Fibroblast of villous mesenchyme (primary cell): ENCODE results near the gene RASA3. TPM values are rescaled to one million over a fixed set of nuclear protein-coding genes. Genes with fewer than 3 reads are reported as not detected.
"Not testable (repeated sequence)": the region's sequence is repeated elsewhere in the genome, so short reads cannot be mapped to it uniquely, and the experiment has no call there.

Source experiments
- DNase-seq: peaks from one replicate; pipeline ENCODE4 v3.0.0-alpha.2; 2010; ENCODE audit warnings: low read depth
- H3K4me3 ChIP-seq: 2 replicates; pipeline ENCODE4 v1.5.1; 2011; ENCODE audit warnings: low read depth, mild to moderate bottlenecking, low read length
- total RNA-seq: library from RNA; depleted of rRNA; stranded (reverse); fragments of >200 nt; gene quantifications from 2 replicates; pipeline ENCODE4 v1.2.3, GENCODE V29; 2012
- TF ChIP-seq, protein P1 (sequence below): IDR thresholded peaks from 2 replicates; pipeline ENCODE4 v1.5.1; 2012; ENCODE audit warnings: low read depth, mild to moderate bottlenecking, low read length; ENCODE audit not compliant: insufficient read depth

Gene RASA3
- total RNA-seq, 1 donor: 34.1 TPM

DNA sequence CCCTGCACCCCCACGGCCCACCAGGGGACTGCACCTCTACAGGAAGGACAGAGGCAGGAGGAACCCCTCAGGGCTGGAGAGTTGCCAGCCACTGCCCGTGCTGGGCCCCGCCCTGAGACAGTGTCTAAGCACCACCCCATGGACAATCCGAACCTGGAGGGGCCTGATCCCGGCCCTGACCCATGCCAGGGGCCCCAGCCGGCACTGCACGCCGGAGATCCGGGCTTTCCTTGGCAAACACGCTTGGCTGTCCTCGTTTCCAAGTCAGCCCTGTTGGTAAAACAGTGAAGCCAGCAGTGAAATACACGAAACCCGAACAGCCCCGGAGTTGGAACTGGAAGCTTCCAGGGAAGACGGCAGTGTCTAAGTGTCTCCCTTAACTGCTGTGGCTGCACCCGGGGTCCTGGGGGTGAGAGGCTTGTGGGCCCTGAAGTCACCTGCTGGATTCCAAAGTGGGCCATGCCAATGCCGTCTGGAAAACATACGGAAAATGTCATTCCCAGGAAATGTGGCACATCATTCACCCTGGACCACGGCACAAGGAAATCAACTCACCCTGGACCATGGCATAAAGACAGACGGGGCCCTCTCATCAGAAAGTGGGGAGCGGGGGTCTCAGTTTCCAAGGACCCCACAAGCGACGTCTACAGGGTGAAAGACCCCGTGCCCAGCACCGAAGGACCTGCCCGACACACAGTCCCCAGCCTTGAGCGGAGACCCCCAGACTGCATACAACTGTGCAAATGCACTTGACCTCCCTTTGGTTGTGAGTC, 30.9 kb downstream of the RASA3 start:
- TF ChIP-seq, protein P1, sequence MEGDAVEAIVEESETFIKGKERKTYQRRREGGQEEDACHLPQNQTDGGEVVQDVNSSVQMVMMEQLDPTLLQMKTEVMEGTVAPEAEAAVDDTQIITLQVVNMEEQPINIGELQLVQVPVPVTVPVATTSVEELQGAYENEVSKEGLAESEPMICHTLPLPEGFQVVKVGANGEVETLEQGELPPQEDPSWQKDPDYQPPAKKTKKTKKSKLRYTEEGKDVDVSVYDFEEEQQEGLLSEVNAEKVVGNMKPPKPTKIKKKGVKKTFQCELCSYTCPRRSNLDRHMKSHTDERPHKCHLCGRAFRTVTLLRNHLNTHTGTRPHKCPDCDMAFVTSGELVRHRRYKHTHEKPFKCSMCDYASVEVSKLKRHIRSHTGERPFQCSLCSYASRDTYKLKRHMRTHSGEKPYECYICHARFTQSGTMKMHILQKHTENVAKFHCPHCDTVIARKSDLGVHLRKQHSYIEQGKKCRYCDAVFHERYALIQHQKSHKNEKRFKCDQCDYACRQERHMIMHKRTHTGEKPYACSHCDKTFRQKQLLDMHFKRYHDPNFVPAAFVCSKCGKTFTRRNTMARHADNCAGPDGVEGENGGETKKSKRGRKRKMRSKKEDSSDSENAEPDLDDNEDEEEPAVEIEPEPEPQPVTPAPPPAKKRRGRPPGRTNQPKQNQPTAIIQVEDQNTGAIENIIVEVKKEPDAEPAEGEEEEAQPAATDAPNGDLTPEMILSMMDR: no peak
- no peak overlapping the region for H3K4me3 ChIP-seq
- no peak for DNase-seq

DNA sequence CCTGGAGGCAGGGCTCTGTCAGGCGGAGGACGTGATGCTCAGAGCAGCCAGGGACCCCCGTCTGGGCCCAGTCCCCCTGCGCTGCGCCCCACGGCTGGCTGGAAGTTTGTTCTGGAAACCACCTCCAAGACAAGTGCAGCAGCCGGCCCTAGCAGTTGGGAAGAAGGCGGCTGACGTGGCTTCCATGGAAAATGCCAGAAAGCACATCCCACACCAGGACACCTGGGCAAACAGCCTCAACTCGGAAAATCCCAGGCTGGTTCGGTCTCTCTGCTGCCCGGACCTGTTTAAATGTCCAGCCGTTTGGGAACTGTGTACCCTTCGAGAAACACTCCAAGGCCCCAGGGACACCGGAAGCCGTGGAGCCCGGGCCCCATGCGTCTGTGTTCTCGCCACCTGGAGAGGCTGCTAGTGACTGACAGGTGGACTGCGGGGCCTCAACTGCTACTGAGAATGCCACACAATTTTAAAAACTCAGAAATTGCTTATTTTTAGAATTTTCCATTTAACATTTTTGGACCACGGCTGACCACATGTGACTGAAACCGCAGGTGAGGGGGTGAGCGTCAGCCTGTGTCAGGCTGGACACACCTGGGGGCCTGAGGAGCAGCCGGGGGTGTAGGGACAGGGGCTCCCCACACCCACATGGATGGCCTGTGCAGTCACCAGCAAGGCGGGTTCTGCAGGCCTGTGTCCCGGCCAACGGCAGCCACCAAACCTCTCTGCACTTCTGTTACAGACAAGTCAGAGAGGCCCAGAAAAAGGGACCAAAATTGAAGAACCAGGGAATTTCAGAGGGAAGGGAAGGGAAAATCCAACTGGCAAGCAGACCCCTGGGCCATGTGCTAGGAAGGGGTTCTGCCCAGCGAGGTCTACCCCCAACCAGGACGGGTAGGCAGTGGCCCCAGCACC, 31.7 kb downstream of the RASA3 start:
- DNase-seq: no peak
- TF ChIP-seq, protein P1: no peak
- no peak overlapping the region for H3K4me3 ChIP-seq

DNA sequence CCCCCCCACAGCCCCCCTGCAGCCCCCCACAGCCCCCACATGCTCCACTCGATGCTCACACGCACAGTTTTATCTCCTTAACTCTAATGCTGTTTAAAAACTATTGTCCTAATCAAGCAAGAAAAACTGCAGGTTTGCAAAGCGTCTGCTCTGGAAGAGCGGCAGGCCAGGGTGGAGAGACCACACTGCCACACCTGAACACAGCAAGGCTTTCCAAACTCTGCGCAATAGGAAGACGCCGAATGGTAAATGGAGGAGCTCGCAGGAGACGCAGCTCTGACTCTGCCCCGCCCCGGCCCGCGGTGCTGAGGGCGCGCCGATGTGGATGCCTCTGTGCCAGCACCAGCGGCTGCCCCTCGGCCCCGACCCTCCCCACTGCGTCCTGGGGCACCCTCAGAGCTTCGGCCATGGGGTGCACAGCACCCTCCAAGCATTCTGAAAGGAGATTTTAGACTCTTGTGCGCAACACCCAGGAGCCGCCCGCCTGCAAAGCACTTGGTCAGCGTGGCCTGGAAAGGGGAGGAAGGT, 32.4 kb downstream of the RASA3 start:
- no peak overlapping the region for H3K4me3 ChIP-seq
- TF ChIP-seq, protein P1: no peak
- DNase-seq: peak; percentile 78

DNA sequence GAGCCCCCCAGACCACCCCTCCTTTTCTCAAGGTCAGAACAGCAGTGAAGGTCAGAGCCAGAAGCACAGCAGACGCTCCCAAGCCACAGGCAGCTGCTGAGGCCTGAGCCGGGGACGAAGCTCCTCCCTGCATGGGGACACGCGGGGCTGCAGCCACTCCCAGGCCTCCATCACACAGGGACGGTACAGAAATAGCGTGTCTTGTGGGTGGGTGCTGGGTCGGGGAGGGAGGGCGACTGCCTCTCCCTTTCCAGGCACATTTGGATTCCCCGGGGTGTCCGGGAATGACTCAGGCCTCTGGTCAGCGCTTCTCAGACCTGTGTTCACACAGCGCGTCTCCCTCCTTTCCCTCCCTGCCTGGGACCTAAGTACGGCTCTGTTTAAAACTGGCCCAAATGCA, 33.2 kb downstream of the RASA3 start:
- H3K4me3 ChIP-seq: no peak overlapping the region
- DNase-seq: peak; percentile 96
- TF ChIP-seq, protein P1: no peak

DNA sequence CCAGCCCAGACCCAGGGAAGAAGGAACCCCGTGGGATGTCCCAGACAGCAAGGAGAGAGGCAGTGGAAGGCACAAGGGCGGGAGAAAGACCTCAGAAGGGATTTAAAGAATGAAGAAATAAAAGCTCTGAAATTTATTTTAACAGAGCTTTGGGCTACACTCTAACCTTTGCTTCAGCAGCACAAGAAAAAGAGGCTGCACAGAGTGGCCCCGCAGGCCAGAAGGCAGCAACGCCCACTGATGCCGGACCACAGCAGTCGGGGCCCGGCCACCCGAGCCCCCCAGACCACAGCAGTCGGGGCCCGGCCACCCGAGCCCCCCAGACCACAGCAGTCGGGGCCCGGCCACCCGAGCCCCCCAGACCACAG, 33.8 kb downstream of the RASA3 start:
- not testable (repeated sequence) for DNase-seq, H3K4me3 ChIP-seq

DNA sequence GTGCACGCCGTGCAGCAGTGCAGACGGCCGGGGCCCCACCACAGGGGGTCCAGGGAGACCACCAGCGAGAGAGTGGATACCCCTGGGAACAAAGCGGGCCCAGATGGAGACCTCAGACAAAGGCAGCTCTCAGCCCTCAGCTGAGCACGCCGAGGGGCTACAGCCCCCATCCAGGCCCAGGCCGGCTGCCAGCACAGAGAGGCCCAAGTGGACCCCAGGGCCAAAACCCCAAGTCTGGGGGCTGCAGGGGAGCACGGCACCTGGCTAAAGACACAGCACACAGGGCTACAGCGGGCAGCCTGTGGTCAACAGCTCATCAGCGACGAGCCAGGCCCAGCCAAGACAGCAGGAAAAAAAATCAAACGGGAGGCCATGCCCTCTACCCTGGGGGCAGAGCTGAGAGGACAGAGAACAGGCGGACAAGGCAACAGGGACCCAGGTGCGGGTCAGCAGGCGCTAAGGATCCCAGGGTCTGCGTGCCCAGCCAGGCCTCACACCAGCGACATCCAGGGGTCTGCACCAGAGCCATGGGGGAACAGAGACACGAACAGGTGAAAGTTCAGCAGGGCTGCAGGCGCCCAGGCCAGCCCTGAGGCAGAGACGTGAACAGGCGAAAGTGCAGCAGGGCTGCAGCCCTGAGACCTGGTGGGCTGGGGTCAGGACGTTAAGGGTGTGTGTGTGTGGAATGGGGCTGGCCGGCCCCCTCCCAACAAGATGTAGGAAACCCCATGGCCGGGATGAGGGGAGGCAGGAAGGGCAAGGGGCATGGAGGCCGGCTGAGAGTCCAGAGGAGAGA, 34.3 kb downstream of the RASA3 start:
- no peak for DNase-seq
- no peak overlapping the region for H3K4me3 ChIP-seq
- TF ChIP-seq, protein P1: no peak
